Measurements from ENCODE around the gene EEIG2. TPM values are rescaled to one million over a fixed set of nuclear protein-coding genes. Genes with fewer than 3 reads are reported as not detected.

EEIG2 gene
- polyA plus RNA-seq, 1 of the 3 experiments (the other 2 are of a cell fraction), result 2.9 TPM

- no peak for DNase-seq
- Histone ChIP-seq H3K27me3 (ENCODE audit: insufficient read depth) (peaks cover 14% of the 10 kb centered on the region; the same call in 1 of the 2 replicates), H3K4me3 (ENCODE audit: low read depth in 2 of 2, low read length in 1 of 2) (no peak overlapping the region), H3K9me3 (no peaks in the 10 kb centered on the region), H3K9me2 (no peaks in the 10 kb centered on the region), H3K27ac (ENCODE audit: low read depth in 2 of 2, low read length in 1 of 2) (no peak overlapping the region), H3K4me2 (no peak overlapping the region), H4K20me1 (ENCODE audit: insufficient read depth) (no peaks in the 10 kb centered on the region), H2AFZ (ENCODE audit: low read depth) (no peak overlapping the region), H3K79me2 (ENCODE audit: insufficient read depth) (no peaks in the 10 kb centered on the region), H3K4me1 (ENCODE audit: control insufficient read depth in 1 of 2, insufficient read depth in 2 of 2, low read depth in 1 of 2, low read length in 1 of 2) (no peaks in the 10 kb centered on the region), H3F3A (replicated peaks; ENCODE audit: insufficient read depth) (peaks cover 4% of the 10 kb centered on the region), H3K36me3 (replicated peaks in 1 of 2; ENCODE audit: control insufficient read depth in 1 of 2, insufficient read depth in 2 of 2, low read length in 1 of 2) (no peaks in the 10 kb centered on the region), H3K9ac (no peak overlapping the region)
- CTCF ChIA-PET, result interaction anchor here (2.8 kb wide), 1 partner anchor 37 kb away, joined by 12 read pairs; the partner anchor contains the start of gene EEIG2
- POLR2A ChIA-PET, result no interaction called here
- TF ChIP-seq EZH2phosphoT487 (IDR thresholded peaks at IDR 0.05; ENCODE audit: borderline replicate concordance, low read depth), result no peak
- no peak for TF ChIP-seq JUND (IDR thresholded peaks at IDR 0.05)
- TF ChIP-seq RFX5 (IDR thresholded peaks at IDR 0.05; ENCODE audit: low read length), result no peak
- TF ChIP-seq CTCF (IDR thresholded peaks at IDR 0.05), result no peak
- no peak for TF ChIP-seq TAF1 (IDR thresholded peaks at IDR 0.05; ENCODE audit: borderline replicate concordance, low read depth, low read length)
- no peak for TF ChIP-seq TCF12 (IDR thresholded peaks at IDR 0.05)
- no peak for TF ChIP-seq PBX3 (IDR thresholded peaks at IDR 0.05)
- no peak for TF ChIP-seq SIN3A (IDR thresholded peaks at IDR 0.05; ENCODE audit: borderline replicate concordance, low read depth, low read length)
- no peak for TF ChIP-seq RAD21 (IDR thresholded peaks at IDR 0.05; ENCODE audit: low read length)
- TF ChIP-seq YY1 (IDR thresholded peaks at IDR 0.05; ENCODE audit: low read depth), result no peak
- TF ChIP-seq USF1 (IDR thresholded peaks at IDR 0.05; ENCODE audit: borderline replicate concordance, low read depth), result no peak
- no peak for TF ChIP-seq GABPA (IDR thresholded peaks at IDR 0.05; ENCODE audit: low read depth)
- TF ChIP-seq SMC3 (IDR thresholded peaks at IDR 0.05; ENCODE audit: low read depth, low read length), result no peak
- no peak for TF ChIP-seq MXI1 (IDR thresholded peaks at IDR 0.05; ENCODE audit: low read depth, low read length)
- no peak for TF ChIP-seq EP300 (IDR thresholded peaks at IDR 0.05; ENCODE audit: borderline replicate concordance in 1 of 2, low read depth in 1 of 2, low read length in 1 of 2)
These were observed 36.1 kb upstream of the EEIG2 start for GRCh38 chr1:108523829-108524228.

- Histone ChIP-seq H2AFZ (ENCODE audit: low read depth) (no peak overlapping the region), H3F3A (replicated peaks; ENCODE audit: insufficient read depth) (peaks cover 4% of the 10 kb centered on the region), H3K9me2 (no peaks in the 10 kb centered on the region), H3K36me3 (replicated peaks in 1 of 2; ENCODE audit: control insufficient read depth in 1 of 2, insufficient read depth in 2 of 2, low read length in 1 of 2) (no peaks in the 10 kb centered on the region), H3K4me2 (no peak overlapping the region), H4K20me1 (ENCODE audit: insufficient read depth) (no peaks in the 10 kb centered on the region), H3K9me3 (no peaks in the 10 kb centered on the region), H3K79me2 (ENCODE audit: insufficient read depth) (no peaks in the 10 kb centered on the region), H3K27me3 (ENCODE audit: insufficient read depth) (peaks cover 12% of the 10 kb centered on the region; the same call in 1 of the 2 replicates), H3K4me1 (ENCODE audit: control insufficient read depth in 1 of 2, insufficient read depth in 2 of 2, low read depth in 1 of 2, low read length in 1 of 2) (no peaks in the 10 kb centered on the region), H3K27ac (ENCODE audit: low read depth in 2 of 2, low read length in 1 of 2) (no peak overlapping the region), H3K4me3 (ENCODE audit: low read depth in 2 of 2, low read length in 1 of 2) (no peak overlapping the region), H3K9ac (no peak overlapping the region)
- no peak for TF ChIP-seq PBX3 (IDR thresholded peaks at IDR 0.05)
- no peak for TF ChIP-seq SMC3 (IDR thresholded peaks at IDR 0.05; ENCODE audit: low read depth, low read length)
- no peak for TF ChIP-seq GABPA (IDR thresholded peaks at IDR 0.05; ENCODE audit: low read depth)
- TF ChIP-seq EZH2phosphoT487 (IDR thresholded peaks at IDR 0.05; ENCODE audit: borderline replicate concordance, low read depth), result no peak
- no peak for TF ChIP-seq CTCF (IDR thresholded peaks at IDR 0.05)
- TF ChIP-seq FOSL2 (IDR thresholded peaks at IDR 0.05; ENCODE audit: borderline replicate concordance, low read depth), result no peak
- TF ChIP-seq NRF1 (IDR thresholded peaks at IDR 0.05; ENCODE audit: low read depth, low read length), result no peak
- TF ChIP-seq POLR2AphosphoS5 (IDR thresholded peaks at IDR 0.05; ENCODE audit: low read depth, low read length), result no peak
- no peak for DNase-seq
- ChIA-PET POLR2A (no interaction called here), CTCF (interaction anchor here (2.8 kb wide), 1 partner anchor 36 kb away, joined by 12 read pairs; the partner anchor contains the start of gene EEIG2)
- WGBS (ENCODE audit: low lambda C conversion rate), result 43% methylated on average over 2 of the region's 3 CpGs
These were observed 35.2 kb upstream of the EEIG2 start for GRCh38 chr1:108524676-108525075.

All from SK-N-SH (cell line).